HEK293 (cell line): ENCODE data around the gene PCSK6.

Source experiments
- CTCF ChIA-PET: fragments of 350-600 bp; formaldehyde crosslinking; extraction: SDS; loops from one replicate; lab custom pipeline; 2021; ENCODE audit warnings: antibody characterized with exemption; lab: Yijun Ruan, JAX
- POLR2A ChIA-PET: fragments of 300-600 bp; formaldehyde crosslinking; extraction: SDS; loops from one replicate; lab custom pipeline; 2020; ENCODE audit warnings: antibody characterized with exemption, inconsistent platforms; lab: Yijun Ruan, JAX
- H3K27ac ChIP-seq: fragments of 200-500 bp; sonication (Bioruptor generic); 2 replicates; pipeline ENCODE4 v1.5.1; 2014; ENCODE audit warnings: low read depth, low read length, control low read depth, inconsistent platforms; ENCODE audit errors: extremely low read depth
- H3K36me3 ChIP-seq, 2 experiments: fragments of 200-500 bp in 1 of 2; sonication (Bioruptor generic) in 1 of 2; 1 replicate in 1 of 2; 2 replicates in 1 of 2; pipeline ENCODE4 v1.5.1; 2014 to 2017; ENCODE audit warnings: inconsistent platforms in 2 of 2, low read length in 2 of 2; ENCODE audit not compliant: control insufficient read depth in 2 of 2, insufficient read depth in 1 of 2
- H3K4me1 ChIP-seq: fragments of 200-500 bp; sonication (Bioruptor generic); 2 replicates; pipeline ENCODE4 v1.5.1; 2014; ENCODE audit warnings: mild to moderate bottlenecking, low read length, inconsistent platforms; ENCODE audit not compliant: control insufficient read depth, insufficient read depth
- H3K4me3 ChIP-seq: 2 replicates; pipeline ENCODE4 v1.5.1; 2011; ENCODE audit warnings: low read depth, mild to moderate bottlenecking, control low read depth, low read length, moderate library complexity
- H3K9me3 ChIP-seq: fragments of 200-500 bp; sonication (Bioruptor generic); 2 replicates; pipeline ENCODE4 v1.5.1; 2014; ENCODE audit warnings: low read depth, low read length, inconsistent platforms; ENCODE audit not compliant: control insufficient read depth, insufficient read depth
- HOXD13 ChIP-seq: sonication (generic); formaldehyde crosslinking; IDR thresholded peaks from 2 replicates; pipeline ENCODE4 v1.8.0; 2022; ENCODE audit warnings: missing genetic modification reagents, borderline replicate concordance
- IKZF3 ChIP-seq: fragments of 450-650 bp; IDR thresholded peaks from 2 replicates; pipeline ENCODE4 v1.5.0; 2018; ENCODE audit warnings: missing biosample characterization, mild to moderate bottlenecking, missing genetic modification characterization, moderate library complexity
- KLF8 ChIP-seq: fragments of 450-650 bp; formaldehyde crosslinking; IDR thresholded peaks from 2 replicates; pipeline ENCODE4 v1.5.1; 2016; ENCODE audit warnings: missing biosample characterization, missing genetic modification characterization
- REPIN1 ChIP-seq: fragments of 450-650 bp; formaldehyde crosslinking; IDR thresholded peaks from 2 replicates; pipeline ENCODE4 v1.5.1; 2017; ENCODE audit warnings: missing biosample characterization, missing genetic modification characterization, low read depth
- TSHZ1 ChIP-seq: fragments of 450-650 bp; formaldehyde crosslinking; IDR thresholded peaks from 2 replicates; pipeline ENCODE4 v1.5.1; 2016; ENCODE audit warnings: missing biosample characterization, missing genetic modification characterization, borderline replicate concordance
- YY2 ChIP-seq: fragments of 450-650 bp; formaldehyde crosslinking; IDR thresholded peaks from 2 replicates; pipeline ENCODE4 v1.5.1; 2016; ENCODE audit warnings: missing biosample characterization, missing genetic modification characterization
- ZBTB10 ChIP-seq: fragments of 450-650 bp; formaldehyde crosslinking; IDR thresholded peaks from 2 replicates; pipeline ENCODE4 v1.5.1; 2016; ENCODE audit warnings: missing biosample characterization, missing genetic modification characterization
- ZBTB48 ChIP-seq: fragments of 450-650 bp; formaldehyde crosslinking; IDR thresholded peaks from 2 replicates; pipeline ENCODE4 v1.5.1; 2016; ENCODE audit warnings: missing biosample characterization, missing genetic modification characterization
- ZNF24 ChIP-seq: fragments of 450-650 bp; formaldehyde crosslinking; IDR thresholded peaks from 2 replicates; pipeline ENCODE4 v1.5.1; 2016; ENCODE audit warnings: missing biosample characterization, missing genetic modification characterization
- ZNF501 ChIP-seq: fragments of 450-650 bp; formaldehyde crosslinking; IDR thresholded peaks from 2 replicates; pipeline ENCODE4 v1.5.1; 2016; ENCODE audit warnings: missing biosample characterization, missing genetic modification characterization
- ZNF623 ChIP-seq: fragments of 450-650 bp; formaldehyde crosslinking; IDR thresholded peaks from 2 replicates; pipeline ENCODE4 v1.5.1; 2016; ENCODE audit warnings: missing biosample characterization, missing genetic modification characterization
- ZNF747 ChIP-seq: fragments of 450-650 bp; formaldehyde crosslinking; IDR thresholded peaks from 2 replicates; pipeline ENCODE4 v1.5.1; 2016; ENCODE audit warnings: missing biosample characterization, missing genetic modification characterization
- ZNF830 ChIP-seq: fragments of 450-650 bp; IDR thresholded peaks from 2 replicates; pipeline ENCODE4 v1.5.0; 2018; ENCODE audit warnings: missing biosample characterization, missing genetic modification characterization, low read depth, mild to moderate bottlenecking, moderate library complexity
- ZNF843 ChIP-seq: fragments of 450-650 bp; formaldehyde crosslinking; IDR thresholded peaks from 2 replicates; pipeline ENCODE4 v1.5.1; 2016; ENCODE audit warnings: missing biosample characterization, missing genetic modification characterization
- ZSCAN4 ChIP-seq: fragments of 450-650 bp; formaldehyde crosslinking; IDR thresholded peaks from 2 replicates; pipeline ENCODE4 v1.5.1; 2017; ENCODE audit warnings: missing biosample characterization, missing genetic modification characterization

Gene PCSK6

GRCh38 chr15:101266034-101266433 lies 223.5 kb downstream of the PCSK6 start:
- TF ChIP-seq ZNF843 (tag by site-specific recombination) (no peak), REPIN1 (tag by site-specific recombination) (no peak)
- ChIA-PET CTCF (interaction anchor here (1.0 to 2.5 kb wide), 3 partner anchors 8 to 258 kb away, joined by 3 to 13 read pairs (median 13); no protein-coding TSS in a partner anchor), POLR2A (no interaction called here)
- no peaks in the 10 kb centered on the region for H3K9me3 ChIP-seq
- no peak overlapping the region for H3K27ac ChIP-seq
- H3K4me3 ChIP-seq: no peak overlapping the region
- H3K4me1 ChIP-seq: no peaks in the 10 kb centered on the region
- peaks cover 8 to 24% of the 10 kb centered on the region in 2 experiments for H3K36me3 ChIP-seq

GRCh38 chr15:101264911-101265641 lies 224.4 kb downstream of the PCSK6 start:
- Histone ChIP-seq H3K36me3 (peaks cover 0 to 16% of the 10 kb centered on the region in 2 experiments; a peak in 2 of 3 replicates), H3K9me3 (no peaks in the 10 kb centered on the region), H3K27ac (no peak overlapping the region), H3K4me3 (no peak overlapping the region), H3K4me1 (no peaks in the 10 kb centered on the region)
- no peak for TF ChIP-seq TSHZ1 (tag by site-specific recombination)
- TF ChIP-seq IKZF3: no peak
- no peak for TF ChIP-seq ZNF830
- no peak for TF ChIP-seq ZNF623 (tag by site-specific recombination)
- TF ChIP-seq ZSCAN4: no peak
- TF ChIP-seq YY2 (tag by site-specific recombination): no peak
- TF ChIP-seq ZBTB10 (tag by site-specific recombination): no peak
- TF ChIP-seq KLF8: no peak
- no peak for TF ChIP-seq ZBTB48 (tag by site-specific recombination)
- TF ChIP-seq HOXD13 (CRISPR knock-in tag): no peak
- TF ChIP-seq ZNF24 (tag by site-specific recombination): no peak
- ChIA-PET CTCF (no interaction called here), POLR2A (no interaction called here)

GRCh38 chr15:101264011-101264410 lies 225.5 kb downstream of the PCSK6 start:
- Histone ChIP-seq H3K27ac (no peak overlapping the region), H3K4me3 (no peak overlapping the region), H3K4me1 (no peaks in the 10 kb centered on the region)
- CTCF ChIA-PET: interaction anchor here (0.9 to 1.1 kb wide), 2 partner anchors 248 to 252 kb away, joined by 4 to 5 read pairs; no protein-coding TSS in a partner anchor
- TF ChIP-seq ZNF501 (tag by site-specific recombination): no peak
- TF ChIP-seq ZNF747 (tag by site-specific recombination): no peak
- TF ChIP-seq, all 188 proteins: peak for 0
- POLR2A ChIA-PET: interaction anchor here (0.9 kb wide), 1 partner anchor 12 kb away, joined by 4 read pairs; the partner anchor contains the start of gene CHSY1
- H3K36me3 ChIP-seq: peaks cover 0 to 5% of the 10 kb centered on the region in 2 experiments; a peak in 1 of 3 replicates
- H3K9me3 ChIP-seq: no peaks in the 10 kb centered on the region
